Measurements from ENCODE around the gene ARL5C. TPM values are rescaled to one million over a fixed set of nuclear protein-coding genes. Genes with fewer than 3 reads are reported as not detected.

The ARL5C gene
- polyA plus RNA-seq, 1 donor (not counting 4 experiments of a cell fraction or from before 2014, with no cell fraction given): not detected

- Histone ChIP-seq H3K9ac (ENCODE audit: control insufficient read depth, extremely low read depth, insufficient read depth, low read length) (no peak overlapping the region), H3K9me1 (ENCODE audit: control insufficient read depth, extremely low read depth, insufficient read depth, low read length) (no peaks in the 10 kb centered on the region), H3K9me3 (ENCODE audit: control insufficient read depth, low read depth, low read length) (no peaks in the 10 kb centered on the region), H3K4me1 (ENCODE audit: control insufficient read depth, extremely low read depth, insufficient read depth, low read length) (peaks cover 9% of the 10 kb centered on the region), H3K27me3 (ENCODE audit: control insufficient read depth, extremely low read depth, insufficient read depth, low read length) (peaks cover 10% of the 10 kb centered on the region), H3K27ac (ENCODE audit: control insufficient read depth, insufficient read depth, low read length) (no peak overlapping the region), H4K20me1 (ENCODE audit: control insufficient read depth, extremely low read depth, insufficient read depth, low read length) (no peaks in the 10 kb centered on the region), H3K36me3 (ENCODE audit: control insufficient read depth in 2 of 2, extremely low read depth in 1 of 2, insufficient read depth in 2 of 2, low read length in 2 of 2) (no peaks in the 10 kb centered on the region), H2AFZ (ENCODE audit: control insufficient read depth, low read length) (no peak overlapping the region), H3K79me2 (ENCODE audit: control insufficient read depth, insufficient read depth, low read length) (no peaks in the 10 kb centered on the region), H3K4me3 (ENCODE audit: control insufficient read depth in 2 of 3, extremely low read depth in 1 of 3, insufficient read depth in 2 of 3, low read depth in 1 of 3, low read length in 3 of 3) (no peak overlapping the region), H3K4me2 (ENCODE audit: control insufficient read depth, extremely low read depth, insufficient read depth, low read depth, low read length) (no peak overlapping the region)
- DNase-seq (ENCODE audit: low read depth, low spot score): no peak
- dilution Hi-C loops (cut with MboI; ENCODE audit: extremely low pct_ligation_motif_present, low sequenced_read_pairs): no loop called here
- FAIRE-seq: no peak
- TF ChIP-seq CTCF (optimal IDR thresholded peaks at IDR 0.05 in 1 of 3, IDR thresholded peaks at IDR 0.05 in 1 of 3, conservative IDR thresholded peaks at IDR 0.05 in 1 of 3; ENCODE audit: extremely low read depth in 1 of 3, insufficient read depth in 2 of 3, low read length in 3 of 3) (no peak), EZH2 (IDR thresholded peaks at IDR 0.05; ENCODE audit: low read length) (no peak)
These were observed 1.5 kb upstream of the ARL5C start for GRCh38 chr17:39167476-39167875.

- dilution Hi-C loops (cut with MboI; ENCODE audit: extremely low pct_ligation_motif_present, low sequenced_read_pairs): no loop called here
- H3K9me1 ChIP-seq (ENCODE audit: control insufficient read depth, extremely low read depth, insufficient read depth, low read length): no peaks in the 10 kb centered on the region
- H3K9ac ChIP-seq (ENCODE audit: control insufficient read depth, extremely low read depth, insufficient read depth, low read length): no peak overlapping the region
- no peak overlapping the region for H3K4me2 ChIP-seq (ENCODE audit: control insufficient read depth, extremely low read depth, insufficient read depth, low read depth, low read length)
- H3K79me2 ChIP-seq (ENCODE audit: control insufficient read depth, insufficient read depth, low read length): no peaks in the 10 kb centered on the region
- H3K4me3 ChIP-seq (ENCODE audit: control insufficient read depth in 2 of 3, extremely low read depth in 1 of 3, insufficient read depth in 2 of 3, low read depth in 1 of 3, low read length in 3 of 3): no peak overlapping the region
- TF ChIP-seq EZH2 (IDR thresholded peaks at IDR 0.05; ENCODE audit: low read length) (no peak), CTCF (optimal IDR thresholded peaks at IDR 0.05 in 1 of 3, IDR thresholded peaks at IDR 0.05 in 1 of 3, conservative IDR thresholded peaks at IDR 0.05 in 1 of 3; ENCODE audit: extremely low read depth in 1 of 3, insufficient read depth in 2 of 3, low read length in 3 of 3) (no peak)
- peaks cover 9% of the 10 kb centered on the region for H3K4me1 ChIP-seq (ENCODE audit: control insufficient read depth, extremely low read depth, insufficient read depth, low read length)
- H3K27ac ChIP-seq (ENCODE audit: control insufficient read depth, insufficient read depth, low read length): no peak overlapping the region
- no peak overlapping the region for H2AFZ ChIP-seq (ENCODE audit: control insufficient read depth, low read length)
- H3K9me3 ChIP-seq (ENCODE audit: control insufficient read depth, low read depth, low read length): no peaks in the 10 kb centered on the region
- H3K27me3 ChIP-seq (ENCODE audit: control insufficient read depth, extremely low read depth, insufficient read depth, low read length): peaks cover 10% of the 10 kb centered on the region
- H3K36me3 ChIP-seq (ENCODE audit: control insufficient read depth in 2 of 2, extremely low read depth in 1 of 2, insufficient read depth in 2 of 2, low read length in 2 of 2): no peaks in the 10 kb centered on the region
- H4K20me1 ChIP-seq (ENCODE audit: control insufficient read depth, extremely low read depth, insufficient read depth, low read length): no peaks in the 10 kb centered on the region
- DNase-seq (ENCODE audit: low read depth, low spot score) (no peak), FAIRE-seq (no peak)
These were observed 725 bp upstream of the ARL5C start for GRCh38 chr17:39166437-39167335.
